A549 (cell line): ENCODE measurements around the gene MAML2.

Source experiments
- CTCF ChIP-seq: fragments of >200 bp; sonication (Bioruptor Twin); formaldehyde crosslinking; IDR thresholded peaks from 3 replicates; pipeline ENCODE4 v1.5.1; 2016
- MAFK ChIP-seq: fragments of 450-650 bp; IDR thresholded peaks from 2 replicates; pipeline ENCODE4 v1.6.1; 2014; ENCODE audit not compliant: partially characterized antibody
- MAX ChIP-seq: IDR thresholded peaks from 2 replicates; pipeline ENCODE4 v1.6.1; 2012
- POLR2AphosphoS2 ChIP-seq: conservative IDR thresholded peaks from 2 replicates; pipeline ENCODE4 v1.6.1; 2012; ENCODE audit warnings: low read length, improper control_type of control experiment, inconsistent platforms
- RFX5 ChIP-seq: fragments of 450-650 bp; IDR thresholded peaks from 2 replicates; pipeline ENCODE4 v1.7.1; 2014; ENCODE audit warnings: antibody characterized with exemption, mild to moderate bottlenecking, moderate library complexity
- ZC3H11A ChIP-seq: fragments of 450-650 bp; IDR thresholded peaks from 2 replicates; pipeline ENCODE4 v1.6.1; 2014; ENCODE audit warnings: antibody characterized with exemption, mild to moderate bottlenecking
- TF ChIP-seq, protein P1 (sequence below): fragments of >200 bp; sonication (Bioruptor Twin); formaldehyde crosslinking; IDR thresholded peaks from 2 replicates; pipeline ENCODE4 v1.6.1; 2016

GRCh38 chr11:96180341-96180740, 162.7 kb downstream of the MAML2 start:
- TF ChIP-seq MAX: no peak
- no peak for TF ChIP-seq POLR2AphosphoS2
- TF ChIP-seq, protein P1, sequence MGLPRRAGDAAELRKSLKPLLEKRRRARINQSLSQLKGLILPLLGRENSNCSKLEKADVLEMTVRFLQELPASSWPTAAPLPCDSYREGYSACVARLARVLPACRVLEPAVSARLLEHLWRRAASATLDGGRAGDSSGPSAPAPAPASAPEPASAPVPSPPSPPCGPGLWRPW: no peak
- no peak for TF ChIP-seq RFX5
- no peak for TF ChIP-seq ZC3H11A
- no peak for TF ChIP-seq CTCF
- TF ChIP-seq MAFK: no peak
